ENCODE results near the gene PPIE.

The PPIE gene

DNA sequence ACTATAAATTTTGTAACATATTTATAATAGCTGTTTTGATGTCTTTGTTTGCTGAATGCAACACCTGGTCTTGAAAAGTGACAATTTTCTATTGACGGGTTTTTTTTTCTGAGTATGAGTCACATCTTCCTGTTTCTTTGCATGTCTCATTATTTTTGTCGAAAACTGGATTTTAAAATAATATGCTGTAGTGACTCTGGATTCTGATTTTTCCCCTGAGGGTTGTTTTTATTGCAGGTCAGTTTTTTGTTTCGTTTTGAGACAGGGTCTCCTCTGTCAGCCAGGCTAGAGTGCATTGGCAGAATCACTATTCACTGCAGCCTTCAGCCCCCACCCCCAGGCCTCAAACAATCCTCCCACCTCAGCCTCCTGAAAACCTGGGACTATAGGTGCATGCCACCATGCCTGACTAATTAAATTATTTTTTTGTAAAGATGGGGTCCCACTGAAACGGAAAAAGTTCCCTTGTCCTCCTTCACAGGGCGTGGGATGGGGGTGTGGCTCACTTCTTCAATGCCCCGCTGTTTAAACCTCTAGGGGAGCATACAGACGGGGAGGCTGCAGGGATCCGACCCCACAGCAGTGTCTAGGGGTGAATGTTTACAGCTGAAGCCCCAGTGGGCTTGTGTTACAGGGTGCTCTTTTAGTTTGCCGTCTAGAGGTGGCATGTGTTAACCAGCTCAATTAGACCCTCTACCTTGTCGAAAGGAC, 11.3 kb upstream of the PPIE start (continued):
- TF ChIP-seq, protein P1, sequence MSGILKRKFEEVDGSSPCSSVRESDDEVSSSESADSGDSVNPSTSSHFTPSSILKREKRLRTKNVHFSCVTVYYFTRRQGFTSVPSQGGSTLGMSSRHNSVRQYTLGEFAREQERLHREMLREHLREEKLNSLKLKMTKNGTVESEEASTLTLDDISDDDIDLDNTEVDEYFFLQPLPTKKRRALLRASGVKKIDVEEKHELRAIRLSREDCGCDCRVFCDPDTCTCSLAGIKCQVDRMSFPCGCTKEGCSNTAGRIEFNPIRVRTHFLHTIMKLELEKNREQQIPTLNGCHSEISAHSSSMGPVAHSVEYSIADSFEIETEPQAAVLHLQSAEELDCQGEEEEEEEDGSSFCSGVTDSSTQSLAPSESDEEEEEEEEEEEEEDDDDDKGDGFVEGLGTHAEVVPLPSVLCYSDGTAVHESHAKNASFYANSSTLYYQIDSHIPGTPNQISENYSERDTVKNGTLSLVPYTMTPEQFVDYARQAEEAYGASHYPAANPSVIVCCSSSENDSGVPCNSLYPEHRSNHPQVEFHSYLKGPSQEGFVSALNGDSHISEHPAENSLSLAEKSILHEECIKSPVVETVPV (CRISPR knock-in tag; IDR thresholded peaks at IDR 0.05): no peak
- TF ChIP-seq ZFP3 (CRISPR knock-in tag; IDR thresholded peaks at IDR 0.05): no peak
- no peak for TF ChIP-seq TOX (CRISPR knock-in tag; IDR thresholded peaks at IDR 0.05; ENCODE audit: borderline replicate concordance)

DNA sequence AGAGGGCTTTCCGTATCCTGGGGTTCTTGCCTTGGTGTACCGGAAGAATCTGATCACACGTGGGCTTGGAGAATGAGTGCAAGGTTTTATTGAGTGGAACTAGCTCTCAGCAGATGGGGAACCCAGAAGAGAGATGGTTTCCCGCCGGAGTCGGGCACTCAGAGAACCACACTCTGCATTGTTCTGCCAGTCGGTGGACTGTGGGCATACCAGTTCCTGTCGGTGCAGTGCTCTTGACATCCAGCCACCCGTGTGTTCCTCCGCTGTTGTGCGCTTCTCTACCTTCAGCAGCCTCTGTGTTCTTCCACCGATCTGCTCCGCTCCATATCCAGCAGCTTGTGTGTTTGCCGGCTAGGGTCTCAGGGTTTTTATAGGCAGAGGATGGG, 10.8 kb upstream of the PPIE start:
- TF ChIP-seq ISL1 (CRISPR knock-in tag; IDR thresholded peaks at IDR 0.05): no peak
- TF ChIP-seq ZFP3 (CRISPR knock-in tag; IDR thresholded peaks at IDR 0.05): no peak
- no peak for TF ChIP-seq ZNF565 (CRISPR knock-in tag; conservative IDR thresholded peaks at IDR 0.05; ENCODE audit: low read depth)
- TF ChIP-seq BACH2 (CRISPR knock-in tag; IDR thresholded peaks at IDR 0.05; ENCODE audit: borderline replicate concordance): no peak
- no peak for TF ChIP-seq ZFP30 (CRISPR knock-in tag; IDR thresholded peaks at IDR 0.05)
- TF ChIP-seq PPARA (CRISPR knock-in tag; IDR thresholded peaks at IDR 0.05; ENCODE audit: borderline replicate concordance): no peak
- TF ChIP-seq ESRRG (CRISPR knock-in tag; IDR thresholded peaks at IDR 0.05): no peak
- TF ChIP-seq CSDC2 (CRISPR knock-in tag; IDR thresholded peaks at IDR 0.05): no peak
- no peak for TF ChIP-seq TOX (CRISPR knock-in tag; IDR thresholded peaks at IDR 0.05; ENCODE audit: borderline replicate concordance)
- TF ChIP-seq, protein P2, sequence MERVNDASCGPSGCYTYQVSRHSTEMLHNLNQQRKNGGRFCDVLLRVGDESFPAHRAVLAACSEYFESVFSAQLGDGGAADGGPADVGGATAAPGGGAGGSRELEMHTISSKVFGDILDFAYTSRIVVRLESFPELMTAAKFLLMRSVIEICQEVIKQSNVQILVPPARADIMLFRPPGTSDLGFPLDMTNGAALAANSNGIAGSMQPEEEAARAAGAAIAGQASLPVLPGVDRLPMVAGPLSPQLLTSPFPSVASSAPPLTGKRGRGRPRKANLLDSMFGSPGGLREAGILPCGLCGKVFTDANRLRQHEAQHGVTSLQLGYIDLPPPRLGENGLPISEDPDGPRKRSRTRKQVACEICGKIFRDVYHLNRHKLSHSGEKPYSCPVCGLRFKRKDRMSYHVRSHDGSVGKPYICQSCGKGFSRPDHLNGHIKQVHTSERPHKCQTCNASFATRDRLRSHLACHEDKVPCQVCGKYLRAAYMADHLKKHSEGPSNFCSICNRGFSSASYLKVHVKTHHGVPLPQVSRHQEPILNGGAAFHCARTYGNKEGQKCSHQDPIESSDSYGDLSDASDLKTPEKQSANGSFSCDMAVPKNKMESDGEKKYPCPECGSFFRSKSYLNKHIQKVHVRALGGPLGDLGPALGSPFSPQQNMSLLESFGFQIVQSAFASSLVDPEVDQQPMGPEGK (CRISPR knock-in tag; IDR thresholded peaks at IDR 0.05; ENCODE audit: borderline replicate concordance): no peak
- no peak for TF ChIP-seq ZNF8 (CRISPR knock-in tag; IDR thresholded peaks at IDR 0.05)
- no peak for TF ChIP-seq GLIS3 (CRISPR knock-in tag; IDR thresholded peaks at IDR 0.05)
- ATAC-seq: no peak

DNA sequence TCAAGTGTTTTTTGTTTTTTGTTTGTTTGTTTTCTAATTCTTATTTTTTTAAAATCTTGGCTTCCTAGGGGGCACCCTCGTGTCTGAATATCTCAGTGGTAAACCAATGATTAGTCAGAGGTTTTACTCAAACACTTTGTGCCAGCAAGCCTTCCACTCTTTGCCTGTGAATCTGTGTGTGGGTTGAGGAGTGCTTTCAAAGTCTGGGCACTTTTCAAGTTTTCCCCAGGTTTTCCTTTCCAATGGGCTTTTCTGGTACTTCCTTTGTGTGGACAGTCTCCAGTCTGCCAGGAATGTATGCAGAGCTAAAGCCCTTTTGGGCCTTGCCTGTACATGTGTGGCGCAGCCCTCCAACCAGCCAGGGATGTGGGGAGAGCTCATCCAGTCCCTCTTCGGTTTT, 9.7 kb upstream of the PPIE start:
- no peak for ATAC-seq
- TF ChIP-seq ZNF565 (CRISPR knock-in tag; conservative IDR thresholded peaks at IDR 0.05; ENCODE audit: low read depth): no peak

DNA sequence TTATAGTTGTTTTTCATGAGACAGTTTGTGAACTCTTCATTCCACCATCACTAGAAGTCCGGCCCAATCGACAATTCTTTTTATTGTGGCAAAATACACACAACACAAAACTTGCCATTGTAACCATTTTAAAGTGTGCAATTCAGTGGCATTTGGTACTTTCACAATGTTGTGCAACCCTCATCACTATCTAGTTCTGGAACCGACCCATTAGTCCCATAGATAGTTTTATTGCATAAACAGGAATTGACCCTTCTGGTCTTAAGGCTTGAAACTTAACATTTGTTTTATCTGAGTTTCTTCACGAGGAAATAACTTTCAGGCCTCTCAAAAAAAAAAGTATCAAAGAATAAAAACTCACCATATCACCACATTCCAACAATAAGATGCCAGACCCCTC, 8.8 kb upstream of the PPIE start:
- TF ChIP-seq RARB (CRISPR knock-in tag; IDR thresholded peaks at IDR 0.05) (no peak), ZC3H10 (CRISPR knock-in tag; IDR thresholded peaks at IDR 0.05) (no peak), ESRRG (CRISPR knock-in tag; IDR thresholded peaks at IDR 0.05) (no peak), ZNF8 (CRISPR knock-in tag; IDR thresholded peaks at IDR 0.05) (no peak)
- ATAC-seq: no peak

DNA sequence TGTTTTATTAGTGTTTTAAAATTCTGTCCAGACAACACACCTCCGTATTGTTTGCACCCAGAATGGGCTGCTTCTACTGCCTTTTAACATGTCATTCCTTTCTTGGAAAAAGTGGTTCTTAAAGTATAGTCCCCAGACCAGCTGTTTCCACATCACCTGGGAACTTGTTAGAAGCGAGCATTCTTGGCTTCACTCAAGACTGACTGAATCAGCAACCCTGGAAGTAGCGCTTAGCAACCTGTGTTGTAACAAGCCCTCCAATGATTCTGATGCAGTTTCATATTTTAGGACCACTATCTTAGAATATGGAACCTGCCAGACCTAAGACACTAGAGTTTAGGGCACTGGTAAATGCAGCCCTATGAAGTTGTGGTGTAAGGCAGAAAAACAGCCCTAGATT, 6.0 kb upstream of the PPIE start:
- no peak for TF ChIP-seq TCF4 (CRISPR knock-in tag; IDR thresholded peaks at IDR 0.05; ENCODE audit: borderline replicate concordance)
- TF ChIP-seq BACH2 (CRISPR knock-in tag; IDR thresholded peaks at IDR 0.05; ENCODE audit: borderline replicate concordance): no peak
- no peak for TF ChIP-seq CSDC2 (CRISPR knock-in tag; IDR thresholded peaks at IDR 0.05)
- no peak for TF ChIP-seq ARNTL (CRISPR knock-in tag; IDR thresholded peaks at IDR 0.05; ENCODE audit: borderline replicate concordance, low read depth)
- TF ChIP-seq ISL1 (CRISPR knock-in tag; IDR thresholded peaks at IDR 0.05): no peak
- TF ChIP-seq PPARA (CRISPR knock-in tag; IDR thresholded peaks at IDR 0.05; ENCODE audit: borderline replicate concordance): no peak
- TF ChIP-seq, protein P3, sequence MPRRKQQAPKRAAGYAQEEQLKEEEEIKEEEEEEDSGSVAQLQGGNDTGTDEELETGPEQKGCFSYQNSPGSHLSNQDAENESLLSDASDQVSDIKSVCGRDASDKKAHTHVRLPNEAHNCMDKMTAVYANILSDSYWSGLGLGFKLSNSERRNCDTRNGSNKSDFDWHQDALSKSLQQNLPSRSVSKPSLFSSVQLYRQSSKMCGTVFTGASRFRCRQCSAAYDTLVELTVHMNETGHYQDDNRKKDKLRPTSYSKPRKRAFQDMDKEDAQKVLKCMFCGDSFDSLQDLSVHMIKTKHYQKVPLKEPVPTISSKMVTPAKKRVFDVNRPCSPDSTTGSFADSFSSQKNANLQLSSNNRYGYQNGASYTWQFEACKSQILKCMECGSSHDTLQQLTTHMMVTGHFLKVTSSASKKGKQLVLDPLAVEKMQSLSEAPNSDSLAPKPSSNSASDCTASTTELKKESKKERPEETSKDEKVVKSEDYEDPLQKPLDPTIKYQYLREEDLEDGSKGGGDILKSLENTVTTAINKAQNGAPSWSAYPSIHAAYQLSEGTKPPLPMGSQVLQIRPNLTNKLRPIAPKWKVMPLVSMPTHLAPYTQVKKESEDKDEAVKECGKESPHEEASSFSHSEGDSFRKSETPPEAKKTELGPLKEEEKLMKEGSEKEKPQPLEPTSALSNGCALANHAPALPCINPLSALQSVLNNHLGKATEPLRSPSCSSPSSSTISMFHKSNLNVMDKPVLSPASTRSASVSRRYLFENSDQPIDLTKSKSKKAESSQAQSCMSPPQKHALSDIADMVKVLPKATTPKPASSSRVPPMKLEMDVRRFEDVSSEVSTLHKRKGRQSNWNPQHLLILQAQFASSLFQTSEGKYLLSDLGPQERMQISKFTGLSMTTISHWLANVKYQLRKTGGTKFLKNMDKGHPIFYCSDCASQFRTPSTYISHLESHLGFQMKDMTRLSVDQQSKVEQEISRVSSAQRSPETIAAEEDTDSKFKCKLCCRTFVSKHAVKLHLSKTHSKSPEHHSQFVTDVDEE (CRISPR knock-in tag; IDR thresholded peaks at IDR 0.05): no peak
- TF ChIP-seq ZNF70 (CRISPR knock-in tag; IDR thresholded peaks at IDR 0.05): no peak
- no peak for TF ChIP-seq ZNF8 (CRISPR knock-in tag; IDR thresholded peaks at IDR 0.05)
- ATAC-seq: no peak

DNA sequence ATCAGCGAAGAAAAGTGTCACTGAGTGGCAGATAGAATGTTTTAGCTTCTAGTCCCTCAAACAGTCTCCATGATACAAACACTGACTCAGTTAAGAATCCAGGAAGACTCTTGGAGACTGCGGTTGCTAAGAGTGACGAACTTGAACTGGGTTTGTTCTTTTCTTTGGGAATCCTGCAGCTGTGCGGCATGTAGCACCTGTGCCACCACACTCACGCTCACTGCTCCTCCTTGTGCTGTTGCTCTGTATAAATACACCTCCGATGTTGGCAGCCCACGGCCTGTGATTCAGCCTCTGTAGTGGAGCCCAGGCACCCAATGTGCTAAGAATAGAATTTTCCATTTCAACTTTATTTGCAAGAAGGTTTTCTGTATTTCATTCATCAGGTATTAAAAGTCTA, 5.5 kb upstream of the PPIE start:
- TF ChIP-seq OSR1 (CRISPR knock-in tag; IDR thresholded peaks at IDR 0.05) (no peak), ZNF565 (CRISPR knock-in tag; conservative IDR thresholded peaks at IDR 0.05; ENCODE audit: low read depth) (no peak), RARB (CRISPR knock-in tag; IDR thresholded peaks at IDR 0.05) (no peak), ISL1 (CRISPR knock-in tag; IDR thresholded peaks at IDR 0.05) (no peak), ZFP3 (CRISPR knock-in tag; IDR thresholded peaks at IDR 0.05) (no peak)
- TF ChIP-seq, protein P1 (CRISPR knock-in tag; IDR thresholded peaks at IDR 0.05): no peak
- no peak for ATAC-seq
